Lower lobe of right lung (tissue), 2 donors: Measurements from ENCODE around the gene ILF3. TPM values are rescaled to one million over a fixed set of nuclear protein-coding genes. Genes with fewer than 3 reads are reported as not detected.

Source experiments
- ATAC-seq, 2 donors: fragments of 200-7000 bp; cut with Tn5 transposase; one replicate each; pipeline ENCODE4 v1.9.1; 2020 to 2022; ENCODE audit warnings: mild to moderate bottlenecking in 2 of 2, moderate library complexity in 2 of 2
- DNase-seq: peaks from one replicate; pipeline ENCODE4 v3.0.0-alpha.2; 2020
- H3K27ac ChIP-seq: fragments of 200-600 bp; one replicate; pipeline ENCODE4 v1.8.0; 2022
- H3K27me3 ChIP-seq: fragments of 200-600 bp; one replicate; pipeline ENCODE4 v1.8.0; 2022; ENCODE audit warnings: low read depth
- H3K36me3 ChIP-seq: fragments of 200-600 bp; one replicate; pipeline ENCODE4 v1.8.0; 2022; ENCODE audit warnings: mild to moderate bottlenecking
- H3K4me1 ChIP-seq: fragments of 200-600 bp; one replicate; pipeline ENCODE4 v1.8.0; 2022
- H3K4me3 ChIP-seq: fragments of 200-600 bp; one replicate; pipeline ENCODE4 v1.8.0; 2022; ENCODE audit warnings: mild to moderate bottlenecking
- H3K9me3 ChIP-seq: fragments of 200-600 bp; one replicate; pipeline ENCODE4 v1.8.0; 2022
- intact Hi-C: fragments of 100-400 bp; cut with DNase I; formaldehyde crosslinking; loops from one replicate; pipeline ENCODE4 v1.11.0; 2022
- total RNA-seq: library from RNA; stranded (reverse); fragmentation: NEBNext Ultra II Directional; extraction: Animal tissue kit (Norgen Biotek cat#: 25700); gene quantifications from one replicate; pipeline ENCODE4 v1.2.1, GENCODE V29; 2021
- TF ChIP-seq, protein P1 (sequence below): fragments of 200-600 bp; IDR thresholded peaks from one replicate; pipeline ENCODE4 v1.8.0; 2022; ENCODE audit warnings: antibody characterized with exemption, mild to moderate bottlenecking
- donor health status: DM: no; HTN: yes; CAD: no; lungs with severe emphysema.

ILF3 gene
- total RNA-seq, 1 donor from 2014 or later = 175 TPM

DNA sequence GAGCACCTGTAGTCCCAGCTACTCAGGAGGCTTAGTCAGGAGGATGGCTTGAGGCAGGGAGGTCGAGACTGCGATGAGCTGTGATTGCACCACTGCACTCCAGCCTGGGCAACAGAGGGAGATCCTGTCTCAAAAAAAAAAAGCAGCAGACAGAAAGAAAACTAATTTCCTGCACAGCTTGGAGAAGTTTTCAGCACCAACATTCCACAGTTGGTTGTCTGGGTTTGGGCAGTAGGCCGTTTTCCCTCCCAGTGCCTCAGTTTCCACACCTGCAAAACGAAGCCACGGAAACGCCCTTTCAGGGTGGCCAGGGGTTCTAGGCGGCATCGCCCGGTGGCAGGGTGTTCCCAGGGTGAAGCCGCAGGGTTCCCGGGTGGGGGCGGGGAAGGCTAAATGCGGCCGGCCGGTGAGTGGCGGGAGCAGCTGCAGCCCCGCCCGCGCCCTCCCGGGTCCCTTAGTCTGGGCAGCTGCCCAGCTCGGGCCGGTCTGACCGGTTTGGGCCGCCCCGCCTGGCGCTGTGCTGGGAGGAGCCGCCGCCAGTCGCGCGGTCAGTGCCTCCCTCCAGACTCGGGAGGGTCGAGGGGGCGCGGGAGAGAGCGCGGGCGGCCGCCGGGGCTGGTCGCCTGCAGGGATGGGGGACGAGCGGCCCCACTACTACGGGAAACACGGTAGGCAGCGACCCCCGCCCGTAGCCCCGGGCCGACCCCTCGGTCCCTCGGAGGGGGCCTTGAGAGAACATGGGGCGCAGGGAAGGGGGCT is 29.0 kb upstream of the ILF3 start, which contains the start of gene SLC44A2:
Gene SLC44A2 (plus strand): TSS at position 551 of the 759 bp plus-strand sequence. CDS start 81 bp downstream, at position 632.
- H3K36me3 ChIP-seq = peaks cover 39% of the 10 kb centered on the region
- intact Hi-C loops = no loop called here
- DNase-seq = peak; percentile 89
- H3K4me1 ChIP-seq = peaks cover 36% of the 10 kb centered on the region
- no peaks in the 10 kb centered on the region for H3K27me3 ChIP-seq
- peak within 1 kb of the TSS; percentile 90 for H3K27ac ChIP-seq
- H3K4me3 ChIP-seq = peak within 1 kb of the TSS; percentile 71
- H3K9me3 ChIP-seq = no peaks in the 10 kb centered on the region
- TF ChIP-seq, protein P1, sequence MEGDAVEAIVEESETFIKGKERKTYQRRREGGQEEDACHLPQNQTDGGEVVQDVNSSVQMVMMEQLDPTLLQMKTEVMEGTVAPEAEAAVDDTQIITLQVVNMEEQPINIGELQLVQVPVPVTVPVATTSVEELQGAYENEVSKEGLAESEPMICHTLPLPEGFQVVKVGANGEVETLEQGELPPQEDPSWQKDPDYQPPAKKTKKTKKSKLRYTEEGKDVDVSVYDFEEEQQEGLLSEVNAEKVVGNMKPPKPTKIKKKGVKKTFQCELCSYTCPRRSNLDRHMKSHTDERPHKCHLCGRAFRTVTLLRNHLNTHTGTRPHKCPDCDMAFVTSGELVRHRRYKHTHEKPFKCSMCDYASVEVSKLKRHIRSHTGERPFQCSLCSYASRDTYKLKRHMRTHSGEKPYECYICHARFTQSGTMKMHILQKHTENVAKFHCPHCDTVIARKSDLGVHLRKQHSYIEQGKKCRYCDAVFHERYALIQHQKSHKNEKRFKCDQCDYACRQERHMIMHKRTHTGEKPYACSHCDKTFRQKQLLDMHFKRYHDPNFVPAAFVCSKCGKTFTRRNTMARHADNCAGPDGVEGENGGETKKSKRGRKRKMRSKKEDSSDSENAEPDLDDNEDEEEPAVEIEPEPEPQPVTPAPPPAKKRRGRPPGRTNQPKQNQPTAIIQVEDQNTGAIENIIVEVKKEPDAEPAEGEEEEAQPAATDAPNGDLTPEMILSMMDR = no peak
- peak; percentile 97 to 98 for ATAC-seq

DNA sequence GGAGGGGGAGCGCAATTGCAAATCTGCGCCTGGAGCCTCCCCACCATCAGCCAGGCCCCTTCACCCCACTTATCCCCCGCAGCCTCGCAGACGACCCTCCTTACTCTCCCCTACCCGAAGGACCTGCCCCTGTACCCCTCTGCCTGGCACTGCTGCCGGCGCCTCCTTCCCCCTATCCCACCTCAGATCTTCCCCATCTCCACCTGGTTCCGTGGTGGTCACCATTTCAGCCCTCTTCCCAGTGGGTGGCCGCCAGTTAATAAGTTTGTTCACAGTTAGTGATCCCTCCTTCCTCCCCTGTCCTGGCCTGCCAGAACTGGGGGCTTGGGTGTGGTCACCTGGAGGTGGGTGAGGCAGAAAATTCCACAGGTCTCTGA is 28.4 kb upstream of the ILF3 start:
- Histone ChIP-seq H3K9me3 (no peaks in the 10 kb centered on the region), H3K4me1 (peaks cover 36% of the 10 kb centered on the region), H3K27ac (peak overlapping the region; percentile 90), H3K36me3 (peaks cover 45% of the 10 kb centered on the region), H3K4me3 (peak overlapping the region; percentile 71), H3K27me3 (no peaks in the 10 kb centered on the region)
- TF ChIP-seq, protein P1 = no peak
- intact Hi-C loops = no loop called here
- ATAC-seq (peak; percentile 26 to 36), DNase-seq (no peak)

DNA sequence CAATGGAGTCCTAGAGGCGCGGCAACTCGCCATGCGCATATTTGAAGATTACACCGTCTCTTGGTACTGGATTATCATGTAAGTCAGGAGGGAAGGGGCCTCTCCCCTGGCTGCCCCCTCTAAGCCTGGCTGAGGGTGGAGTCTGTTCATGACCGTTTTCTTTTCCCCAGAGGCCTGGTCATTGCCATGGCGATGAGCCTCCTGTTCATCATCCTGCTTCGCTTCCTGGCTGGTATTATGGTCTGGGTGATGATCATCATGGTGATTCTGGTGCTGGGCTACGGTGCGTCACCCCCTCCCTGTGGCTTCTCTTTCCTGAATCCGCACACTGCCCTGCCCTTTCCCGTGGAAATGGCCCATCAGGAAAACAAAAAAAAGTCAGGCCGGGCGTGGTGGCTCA is 22.3 kb upstream of the ILF3 start:
- Histone ChIP-seq H3K27me3 (no peaks in the 10 kb centered on the region), H3K4me1 (peaks cover 8% of the 10 kb centered on the region), H3K27ac (no peak overlapping the region), H3K36me3 (peaks cover 93% of the 10 kb centered on the region), H3K9me3 (no peaks in the 10 kb centered on the region), H3K4me3 (no peak overlapping the region)
- DNase-seq = no peak
- TF ChIP-seq, protein P1 = no peak
- intact Hi-C loops = no loop called here
- ATAC-seq = no peak

DNA sequence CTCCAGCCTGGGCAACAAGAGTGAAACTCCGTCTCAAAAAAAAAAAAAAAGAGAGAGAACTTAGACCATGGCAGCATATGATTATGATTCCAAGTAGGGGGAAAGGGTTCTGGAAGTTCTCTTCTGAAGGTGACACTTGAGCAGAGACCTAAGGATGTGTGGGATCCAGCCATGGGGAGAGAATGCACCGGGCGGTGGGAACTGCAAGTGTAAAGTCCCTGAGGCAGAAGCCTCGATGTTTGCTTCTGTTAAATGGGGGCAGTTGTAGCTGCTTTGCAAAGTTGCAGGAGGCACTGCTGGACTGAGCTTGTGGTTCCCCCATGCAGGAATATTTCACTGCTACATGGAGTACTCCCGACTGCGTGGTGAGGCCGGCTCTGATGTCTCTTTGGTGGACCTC is 19.7 kb upstream of the ILF3 start:
- no peak overlapping the region for H3K27ac ChIP-seq
- peaks cover 96% of the 10 kb centered on the region for H3K36me3 ChIP-seq
- TF ChIP-seq, protein P1 = no peak
- no peaks in the 10 kb centered on the region for H3K27me3 ChIP-seq
- H3K4me3 ChIP-seq = no peak overlapping the region
- H3K9me3 ChIP-seq = no peaks in the 10 kb centered on the region
- peaks cover 11% of the 10 kb centered on the region for H3K4me1 ChIP-seq
- intact Hi-C loops = no loop called here
- DNase-seq (no peak), ATAC-seq (no peak)

DNA sequence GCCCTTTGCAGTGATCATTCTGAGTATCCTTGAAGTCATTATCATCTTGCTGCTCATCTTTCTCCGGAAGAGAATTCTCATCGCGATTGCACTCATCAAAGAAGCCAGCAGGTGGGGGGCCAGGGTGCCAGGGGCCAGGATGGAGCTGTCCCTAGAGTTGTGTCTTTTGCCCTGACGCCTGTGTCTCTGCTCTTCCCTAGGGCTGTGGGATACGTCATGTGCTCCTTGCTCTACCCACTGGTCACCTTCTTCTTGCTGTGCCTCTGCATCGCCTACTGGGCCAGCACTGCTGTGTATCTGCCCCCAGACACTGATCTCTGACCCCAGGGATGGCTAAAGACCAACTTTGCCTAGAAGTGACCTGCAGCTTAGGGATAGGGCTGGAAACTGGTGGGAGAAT is 19.2 kb upstream of the ILF3 start:
- H3K4me1 ChIP-seq = peaks cover 14% of the 10 kb centered on the region
- no peaks in the 10 kb centered on the region for H3K27me3 ChIP-seq
- H3K9me3 ChIP-seq = no peaks in the 10 kb centered on the region
- no peak overlapping the region for H3K4me3 ChIP-seq
- no peak for ATAC-seq
- TF ChIP-seq, protein P1 = no peak
- no peak overlapping the region for H3K27ac ChIP-seq
- H3K36me3 ChIP-seq = peaks cover 96% of the 10 kb centered on the region
- no peak for DNase-seq
- intact Hi-C loops = no loop called here
